NCI-H510A (cell line): ENCODE data around the gene MESD.

Source experiments
- DNase-seq: peaks from one replicate; lab custom pipeline; 2025; lab: John Stamatoyannopoulos, UW

MESD gene

DNA sequence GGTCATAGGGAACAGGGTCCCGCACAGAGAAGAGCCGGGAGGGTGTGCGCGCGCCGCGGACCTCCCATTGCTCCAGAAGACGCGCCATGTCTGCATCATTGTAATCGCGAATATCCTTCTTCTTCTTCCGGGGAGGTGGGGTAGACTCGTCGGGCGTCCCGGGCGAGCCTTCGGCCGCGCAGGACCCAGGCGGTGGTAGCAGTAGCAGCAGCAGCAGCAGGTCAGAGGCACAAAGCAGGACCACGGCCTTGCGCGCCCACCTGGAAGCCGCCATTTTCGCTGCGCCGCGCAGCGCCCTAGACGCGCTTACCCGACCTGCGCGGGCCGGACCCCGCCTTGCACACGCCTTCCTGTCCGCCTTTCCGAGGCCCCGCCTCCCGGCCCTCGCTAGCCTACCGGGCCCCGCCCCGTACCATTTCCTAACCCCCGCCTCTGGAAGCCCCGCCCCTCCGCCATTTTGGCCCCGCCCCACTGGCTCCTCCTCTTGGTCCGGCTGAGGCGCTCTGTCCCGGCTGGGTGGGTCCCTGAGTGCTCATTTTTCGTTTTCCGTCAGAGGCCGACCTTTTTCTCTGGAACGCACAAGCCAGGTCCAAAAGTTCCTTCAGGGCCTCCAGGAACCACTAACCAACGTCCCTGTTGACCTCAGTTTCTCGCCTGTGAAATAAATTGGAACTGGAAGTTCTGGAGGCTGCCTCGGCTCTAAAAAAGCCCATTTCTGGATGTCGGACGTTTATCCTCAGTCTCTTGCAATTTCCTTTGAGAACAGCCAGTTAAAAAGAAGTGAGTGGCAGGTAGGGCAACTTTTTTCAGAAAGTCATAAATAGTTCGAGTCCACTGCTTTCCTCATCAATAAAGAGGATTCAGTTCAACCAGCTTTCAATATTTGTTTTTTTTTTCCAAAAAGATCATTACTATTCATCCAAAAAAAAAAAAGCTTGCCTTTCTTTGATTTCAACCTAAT is at the start of gene MESD:
MESD (minus strand) TSS at position 302 of the 961 bp plus-strand sequence; CDS start at position 274, 28 bp downstream.
- peak; percentile 85 for DNase-seq

DNA sequence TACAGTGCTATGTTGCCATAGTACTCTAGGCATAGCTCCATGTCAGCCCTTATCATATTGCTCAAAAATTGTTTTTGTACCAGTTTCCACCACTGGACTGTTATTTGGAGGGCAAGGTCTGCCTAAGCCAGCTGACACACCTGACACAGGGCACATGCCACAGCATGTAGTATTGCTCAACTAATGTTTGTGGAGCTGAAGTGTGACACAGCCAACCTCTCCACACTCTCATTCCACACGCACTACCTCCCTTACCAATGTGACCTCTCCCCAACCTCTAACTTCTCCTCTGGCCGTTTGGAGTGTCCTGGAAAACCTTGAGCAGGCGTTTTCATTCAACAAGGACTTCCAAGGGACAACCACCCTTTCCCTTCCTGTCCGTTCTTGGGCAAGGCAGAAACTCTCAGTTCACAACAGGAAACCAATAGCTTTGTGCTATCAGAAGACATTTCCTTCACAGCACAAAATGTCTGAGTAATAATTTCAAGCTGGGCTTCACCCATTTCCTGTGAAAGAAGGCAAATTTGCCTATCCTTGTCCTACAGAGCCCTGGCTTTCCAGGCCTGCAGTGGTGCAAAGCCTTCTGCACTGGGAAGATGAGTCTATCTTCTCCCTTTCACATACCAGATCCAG is 49.5 kb upstream of the MESD start:
- no peak for DNase-seq

DNA sequence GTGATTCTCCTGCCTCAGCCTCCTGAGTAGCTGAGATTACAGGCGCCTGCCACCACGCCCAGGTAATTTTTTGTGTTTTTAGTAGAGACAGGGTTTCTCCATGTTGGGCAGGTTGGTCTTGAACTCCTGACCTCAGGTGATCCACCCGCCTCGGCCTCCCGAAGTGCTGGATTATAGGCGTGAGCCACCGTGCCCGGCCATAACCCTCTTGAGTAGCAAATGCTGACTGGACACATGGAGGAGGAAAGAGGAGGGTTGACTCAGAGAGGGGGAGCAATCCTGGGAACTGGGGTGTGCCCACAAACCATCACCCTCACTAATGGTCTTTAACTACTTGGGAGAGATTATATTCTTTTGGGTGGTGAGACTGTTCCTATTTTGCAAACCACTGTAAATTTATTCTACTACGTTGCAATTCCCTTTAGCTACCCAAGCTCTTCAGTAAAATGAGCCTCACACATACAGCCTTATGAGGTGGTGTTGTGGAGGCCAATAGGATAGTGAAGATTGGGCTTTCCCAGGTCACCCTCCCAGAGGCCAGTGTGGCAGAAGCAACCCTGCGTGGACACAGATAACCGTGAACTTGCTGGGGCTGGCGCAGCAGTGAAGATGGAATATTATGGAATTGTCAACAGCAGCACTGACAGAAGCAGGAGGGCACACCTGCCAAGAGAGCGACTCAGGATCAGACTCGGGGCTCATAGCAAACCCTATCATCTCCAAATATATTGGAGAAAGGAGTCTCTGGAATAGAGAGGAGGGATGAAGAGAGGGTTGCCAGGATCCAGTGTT is 48.5 kb upstream of the MESD start:
- DNase-seq = no peak

DNA sequence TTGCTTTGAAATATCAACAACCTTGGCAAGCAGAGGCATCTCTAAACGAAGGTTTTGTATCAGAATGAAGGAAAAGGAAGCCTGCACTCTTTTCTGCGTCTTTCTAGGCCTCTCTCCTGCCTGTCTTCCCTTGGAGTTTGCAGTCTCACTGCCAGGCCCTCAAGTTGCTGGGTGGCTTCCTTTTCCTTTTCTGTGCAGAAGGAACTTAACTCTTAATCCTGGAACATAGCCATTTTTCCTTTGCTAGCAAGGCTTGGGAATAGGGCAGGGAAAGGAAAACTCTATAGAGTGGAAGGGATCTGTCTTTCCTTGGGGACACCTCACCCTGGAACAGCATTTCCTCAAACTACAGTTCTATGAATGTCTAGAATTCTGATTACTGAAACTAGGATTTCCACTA is 43.9 kb upstream of the MESD start:
- DNase-seq = no peak

DNA sequence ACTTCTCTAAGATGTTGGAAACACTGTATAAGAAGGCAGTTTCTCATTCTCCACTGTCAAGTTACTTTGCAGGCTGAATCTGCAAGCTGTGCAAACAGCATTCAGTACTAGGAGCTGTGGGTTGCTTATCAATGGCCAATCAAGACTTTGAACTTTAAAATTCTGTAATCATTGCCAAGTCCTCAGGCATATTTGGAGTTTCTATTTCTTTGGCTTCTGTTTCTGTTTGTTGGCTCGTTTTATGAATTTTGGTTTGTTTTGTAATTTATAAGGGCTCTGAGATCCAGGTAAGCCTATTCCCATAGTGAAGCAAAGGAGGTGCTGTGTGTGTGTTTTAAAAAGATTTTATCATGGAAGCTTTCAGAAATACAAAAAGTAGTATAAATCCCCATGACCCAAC is 43.2 kb upstream of the MESD start:
- no peak for DNase-seq

DNA sequence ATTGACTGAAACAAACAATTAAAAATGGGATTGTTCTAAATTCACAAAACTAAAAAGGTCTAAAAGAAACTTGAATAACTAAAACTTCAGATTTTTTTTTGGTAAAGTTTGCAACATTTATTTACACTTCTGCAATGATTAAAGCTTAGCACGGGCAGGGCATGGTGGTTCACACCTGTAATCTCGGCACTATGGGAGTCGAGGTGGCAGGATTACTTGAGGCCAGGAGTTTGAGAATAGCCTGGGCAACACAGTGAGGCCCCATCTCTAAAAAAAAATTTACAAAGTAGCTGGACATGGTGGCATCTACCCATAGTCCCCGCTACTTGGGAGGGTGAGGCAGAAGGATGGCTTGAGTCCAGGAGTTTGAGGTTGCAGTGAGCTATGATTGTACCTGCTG is 42.7 kb upstream of the MESD start:
- no peak for DNase-seq

DNA sequence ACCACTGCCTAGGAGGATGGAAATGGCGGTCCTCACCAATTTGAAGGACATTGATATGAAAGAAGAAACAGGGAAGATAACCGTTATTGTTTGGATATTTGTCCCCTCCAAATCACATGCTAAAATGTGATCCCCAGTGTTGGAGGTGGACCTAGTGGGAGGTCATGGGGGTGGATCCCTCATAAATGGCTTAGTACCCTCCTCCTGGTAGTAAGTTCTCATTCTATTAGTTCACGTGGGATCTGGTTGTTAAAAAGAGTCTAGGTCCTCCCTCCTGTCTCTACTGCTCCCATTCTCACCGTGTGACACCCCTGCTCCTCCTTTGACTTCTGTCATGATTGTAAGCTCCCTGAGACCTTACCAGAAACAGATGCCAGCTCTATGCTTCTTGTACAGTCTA is 41.6 kb upstream of the MESD start:
- no peak for DNase-seq

DNA sequence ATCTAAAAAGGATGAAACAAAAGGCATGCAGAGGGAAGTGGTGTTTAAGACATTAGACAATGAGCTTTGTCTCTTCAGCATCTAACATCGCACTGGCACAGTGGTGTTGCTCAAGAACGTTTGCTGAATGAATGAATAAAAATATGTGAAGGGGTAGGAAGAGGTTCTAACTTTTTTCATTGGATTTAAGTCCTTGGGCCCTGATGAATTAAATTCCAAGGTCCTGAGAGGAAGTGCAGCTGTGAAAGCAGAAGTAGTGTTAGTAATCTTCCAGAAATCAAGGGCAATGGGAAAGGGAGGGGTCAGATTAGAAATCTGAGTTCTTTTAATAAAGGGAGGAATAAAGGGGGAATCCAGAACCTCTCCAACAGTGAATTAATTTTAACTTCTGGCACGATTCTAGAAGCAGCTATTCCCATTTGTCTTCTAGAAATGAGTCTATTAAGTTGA is 40.7 kb upstream of the MESD start:
- DNase-seq = no peak

DNA sequence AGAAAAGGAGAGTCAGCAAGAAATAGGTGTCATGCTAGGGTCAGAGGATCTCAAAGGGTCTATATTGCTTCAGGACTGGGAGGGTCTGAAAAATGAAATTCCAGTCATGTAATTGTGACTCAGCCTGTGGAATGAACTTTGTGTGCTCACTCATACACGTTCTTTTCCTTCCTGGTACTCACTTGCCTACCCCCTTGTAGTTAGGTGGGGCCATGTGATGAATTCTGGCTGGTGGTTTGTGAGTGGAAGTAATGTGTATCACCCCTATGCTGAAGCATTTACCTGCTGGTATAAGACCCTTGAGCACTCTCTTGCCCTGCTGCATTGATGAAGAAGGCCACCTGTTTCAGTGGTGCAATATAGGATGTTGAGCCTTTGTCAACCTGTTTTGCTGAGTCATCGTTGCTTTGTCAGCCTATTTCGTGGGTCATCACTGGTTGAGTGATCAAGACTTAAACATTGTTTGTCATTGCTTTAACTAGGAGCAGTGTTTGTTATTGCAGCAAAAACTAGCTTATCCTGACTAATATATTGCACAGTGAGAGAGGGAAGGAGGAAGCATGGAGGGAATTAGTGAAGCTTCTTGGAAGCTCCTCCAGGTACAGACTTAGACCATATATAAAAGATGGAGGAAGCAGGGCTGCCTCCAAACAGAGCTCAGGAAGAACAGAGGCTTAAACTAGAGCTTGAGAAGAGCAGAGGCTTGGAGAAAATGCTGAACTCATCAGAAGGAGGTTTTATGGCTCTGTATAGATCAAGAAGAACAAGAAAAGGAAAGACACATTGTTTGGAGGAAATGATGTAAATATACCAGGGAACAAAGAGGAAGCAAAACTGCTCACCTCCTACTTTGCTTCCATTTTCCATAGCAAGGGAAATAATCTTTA is 40.0 kb upstream of the MESD start:
- DNase-seq = no peak

DNA sequence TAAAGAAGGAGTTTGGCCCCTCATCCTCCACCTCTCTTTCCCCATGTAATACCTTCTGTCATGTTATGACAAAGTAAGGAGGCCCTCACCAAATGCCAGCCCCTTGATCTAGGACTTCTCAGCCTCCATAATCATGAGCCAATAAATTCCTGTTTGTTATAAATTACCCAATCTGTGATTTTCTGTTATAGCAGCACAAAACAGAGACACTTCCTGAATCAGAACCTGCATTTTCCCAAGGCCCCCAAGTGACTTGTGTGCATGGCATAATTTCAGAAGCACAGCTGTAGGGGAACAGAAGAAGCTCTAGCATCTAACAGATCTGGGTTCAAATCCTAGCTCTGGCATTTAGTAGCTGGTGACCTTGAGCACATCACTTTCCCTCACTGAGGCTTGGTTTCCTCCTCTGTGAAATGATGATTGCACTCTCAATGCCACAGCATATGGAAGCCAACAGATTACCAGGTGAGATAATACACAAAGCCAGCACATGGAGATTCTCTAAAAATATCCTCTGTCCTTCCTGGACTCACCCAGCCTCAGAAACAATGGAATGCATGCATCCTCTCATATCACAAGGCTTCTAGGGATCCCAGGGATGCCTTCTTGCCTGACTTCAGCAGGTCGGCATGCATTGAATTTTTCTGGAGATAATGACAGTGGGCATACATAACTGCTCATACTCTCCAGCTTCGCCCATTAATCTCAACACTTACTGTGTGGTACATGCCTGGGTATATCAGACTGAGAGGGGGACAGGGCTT is 37.4 kb upstream of the MESD start:
- no peak for DNase-seq

DNA sequence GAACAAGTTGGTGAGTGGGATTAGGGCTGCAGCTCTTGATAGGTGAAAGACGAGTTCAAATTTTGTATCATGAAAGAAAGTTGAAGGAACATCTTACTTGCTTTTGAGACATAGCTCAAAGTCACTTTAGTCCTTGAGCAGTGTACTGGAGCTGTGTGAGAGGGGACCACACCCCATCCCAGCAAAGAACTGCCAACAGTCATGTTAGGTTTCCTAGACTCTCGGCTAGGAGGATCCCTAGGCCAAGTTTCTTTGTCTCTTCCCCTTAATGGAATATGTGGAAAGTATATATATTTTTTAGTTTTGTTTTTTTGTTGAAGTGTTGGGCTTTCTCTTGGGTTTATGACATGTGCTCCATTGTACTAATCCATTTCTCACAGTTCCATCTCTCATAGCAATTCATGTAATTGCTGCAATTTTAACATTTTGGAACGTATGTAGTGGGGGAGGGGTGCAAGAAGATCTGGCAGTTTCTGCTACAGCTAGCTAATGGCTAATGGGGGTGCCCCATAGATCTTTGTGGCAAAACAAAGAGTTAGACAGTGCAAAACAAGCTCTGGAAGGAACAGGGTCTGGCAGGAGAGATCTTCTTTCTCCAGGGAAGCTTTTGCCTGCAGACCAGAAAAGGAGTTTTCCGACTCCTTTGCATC is 36.2 kb upstream of the MESD start:
- DNase-seq = no peak

DNA sequence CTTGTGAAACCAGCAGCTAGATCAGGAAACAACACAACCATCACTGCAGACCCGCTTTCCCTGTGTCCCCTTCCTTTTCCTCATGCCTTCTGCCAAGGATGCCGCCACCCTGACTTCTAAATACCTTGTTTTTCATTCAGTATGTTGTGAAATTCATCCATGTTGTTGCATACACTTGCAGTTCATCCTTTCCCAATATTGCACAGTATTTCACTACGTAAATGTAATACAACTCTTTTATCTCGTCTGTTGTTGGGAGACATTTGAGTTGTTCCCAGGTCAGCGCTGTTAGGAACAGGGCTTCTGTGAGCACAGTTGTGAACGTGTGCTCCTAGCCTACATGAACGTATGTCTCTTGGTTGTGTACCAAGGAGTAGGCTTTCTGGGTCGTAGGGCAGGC is 35.3 kb upstream of the MESD start:
- DNase-seq = no peak

DNA sequence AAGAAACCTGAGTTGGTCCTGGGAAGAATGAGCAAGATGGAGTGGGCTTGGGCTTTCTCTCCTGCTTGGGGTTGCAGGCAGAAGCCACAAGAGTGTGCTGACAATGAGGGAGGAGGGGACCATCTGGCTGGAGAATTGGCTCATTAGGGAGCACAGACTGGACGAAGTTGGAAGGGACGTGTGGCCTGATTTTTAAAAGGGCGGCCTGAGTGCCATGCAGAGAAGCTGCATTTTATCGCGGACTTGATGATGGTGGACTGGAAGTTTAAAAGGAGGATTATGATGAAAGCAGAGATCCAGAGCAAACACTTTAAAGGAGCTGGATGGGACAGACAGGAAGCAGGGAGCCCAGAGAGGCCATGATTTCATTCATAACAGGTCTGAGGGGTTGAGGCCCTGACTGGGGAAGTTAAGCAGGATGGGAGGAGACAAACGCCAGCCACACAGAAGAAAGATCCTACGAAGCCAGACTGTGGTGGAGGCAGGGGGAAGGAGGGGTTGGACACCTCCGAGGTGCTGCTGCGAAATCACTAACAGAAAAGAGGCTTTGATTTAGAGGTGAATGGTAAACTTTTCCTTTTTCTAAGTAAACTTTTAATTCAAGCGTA is 34.8 kb upstream of the MESD start:
- peak; percentile 39 for DNase-seq

DNA sequence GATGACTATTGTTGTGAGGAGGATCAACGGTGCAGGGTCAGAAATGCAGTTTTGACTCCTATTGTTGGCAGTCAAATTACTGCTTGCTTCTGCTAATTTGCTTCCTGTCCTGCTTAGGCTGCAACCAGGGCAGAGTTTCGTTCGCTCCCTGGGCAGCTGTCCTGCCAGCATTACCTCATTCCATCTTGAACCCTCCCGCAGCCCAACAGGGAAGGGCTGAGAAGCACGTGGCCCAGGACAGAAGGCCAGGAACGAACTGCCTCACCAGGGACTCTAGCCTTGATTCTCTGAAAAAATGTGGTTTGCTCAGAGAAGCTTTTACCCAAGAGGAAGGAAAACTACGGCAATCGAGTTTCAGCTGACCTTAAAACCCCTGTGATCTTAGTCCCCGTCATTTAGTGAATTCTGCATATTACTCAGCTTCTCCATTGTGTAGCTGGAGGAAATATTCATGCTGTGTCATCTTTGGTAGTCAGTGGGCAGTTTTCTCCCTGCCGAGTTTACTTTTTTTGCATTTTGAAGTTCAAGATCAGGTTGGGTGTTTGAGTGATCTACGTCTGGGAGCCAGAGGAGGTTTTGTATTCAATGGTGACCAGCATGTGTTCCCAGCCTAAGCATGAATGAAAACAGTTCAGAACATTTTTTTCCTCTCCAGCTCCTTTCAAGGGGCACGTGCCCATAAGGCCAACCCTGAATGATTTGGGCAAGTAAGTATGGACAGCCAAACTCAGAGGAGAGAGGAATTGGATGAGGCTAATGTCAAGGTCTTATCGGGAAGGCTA is 34.1 kb upstream of the MESD start:
- DNase-seq = no peak

DNA sequence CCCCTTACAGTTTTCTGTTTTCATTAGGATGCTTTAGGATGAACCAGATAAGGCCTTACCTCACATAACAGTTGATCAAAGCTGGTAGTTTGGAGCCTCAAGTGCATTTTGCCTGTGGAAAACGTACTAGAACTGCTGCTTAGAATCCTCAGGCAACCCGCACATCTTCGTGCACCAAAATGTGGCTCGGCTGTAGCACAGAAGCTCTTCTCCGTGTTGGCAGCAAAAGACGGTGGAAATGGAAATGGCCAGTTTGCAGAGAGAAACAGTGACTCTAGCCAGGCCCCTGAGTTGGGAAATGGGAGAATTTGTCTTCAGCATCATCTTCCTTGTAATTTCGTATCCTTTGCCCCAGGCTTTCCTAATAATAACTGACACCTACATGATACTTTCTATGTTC is 31.7 kb upstream of the MESD start:
- DNase-seq = no peak

DNA sequence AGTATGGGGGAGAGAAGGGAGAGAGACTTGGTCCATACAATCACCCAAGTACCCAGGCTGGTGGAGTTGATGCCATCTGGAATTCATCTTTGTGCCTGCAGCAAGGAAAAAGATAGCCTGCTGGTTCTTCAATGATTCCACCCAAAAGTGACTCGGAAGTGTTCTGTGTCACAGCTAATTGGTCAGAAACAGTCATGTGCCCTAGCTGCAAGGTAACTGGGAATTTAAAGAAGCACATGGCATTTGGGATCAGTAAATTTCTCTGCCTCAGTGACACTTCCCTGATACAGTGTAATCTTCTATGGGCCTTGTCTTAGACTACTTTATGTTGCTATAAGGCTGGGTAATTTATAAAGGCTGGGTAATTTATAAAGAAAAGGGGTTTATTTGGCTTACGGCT is 28.6 kb upstream of the MESD start:
- no peak for DNase-seq

DNA sequence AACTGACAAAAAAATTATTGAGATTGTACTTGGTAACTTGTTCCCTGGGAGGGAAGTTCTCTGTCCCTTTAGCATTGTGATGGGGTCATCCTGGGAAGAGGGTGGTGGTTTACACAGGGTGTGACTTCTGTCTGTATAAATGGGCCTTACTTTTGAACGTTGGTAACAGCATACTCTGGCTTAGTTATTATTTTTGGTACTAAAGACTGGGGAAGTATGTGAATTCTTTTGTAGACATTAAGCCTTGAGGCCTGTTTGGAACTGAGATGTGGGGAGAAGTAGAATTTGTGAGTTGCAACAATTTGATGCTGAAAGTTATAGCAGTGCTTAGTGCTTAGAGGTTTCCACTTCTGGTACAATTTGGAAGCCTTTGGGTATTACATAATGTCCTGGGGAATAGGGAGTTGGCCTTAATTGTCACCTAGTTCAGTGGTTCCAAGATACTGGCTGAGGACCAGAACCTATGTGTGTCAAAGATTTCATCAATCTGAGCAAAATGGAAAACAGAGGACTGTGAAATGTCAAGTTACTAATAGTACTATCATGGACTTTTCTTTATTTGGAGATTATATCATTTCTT is 27.0 kb upstream of the MESD start:
- no peak for DNase-seq

DNA sequence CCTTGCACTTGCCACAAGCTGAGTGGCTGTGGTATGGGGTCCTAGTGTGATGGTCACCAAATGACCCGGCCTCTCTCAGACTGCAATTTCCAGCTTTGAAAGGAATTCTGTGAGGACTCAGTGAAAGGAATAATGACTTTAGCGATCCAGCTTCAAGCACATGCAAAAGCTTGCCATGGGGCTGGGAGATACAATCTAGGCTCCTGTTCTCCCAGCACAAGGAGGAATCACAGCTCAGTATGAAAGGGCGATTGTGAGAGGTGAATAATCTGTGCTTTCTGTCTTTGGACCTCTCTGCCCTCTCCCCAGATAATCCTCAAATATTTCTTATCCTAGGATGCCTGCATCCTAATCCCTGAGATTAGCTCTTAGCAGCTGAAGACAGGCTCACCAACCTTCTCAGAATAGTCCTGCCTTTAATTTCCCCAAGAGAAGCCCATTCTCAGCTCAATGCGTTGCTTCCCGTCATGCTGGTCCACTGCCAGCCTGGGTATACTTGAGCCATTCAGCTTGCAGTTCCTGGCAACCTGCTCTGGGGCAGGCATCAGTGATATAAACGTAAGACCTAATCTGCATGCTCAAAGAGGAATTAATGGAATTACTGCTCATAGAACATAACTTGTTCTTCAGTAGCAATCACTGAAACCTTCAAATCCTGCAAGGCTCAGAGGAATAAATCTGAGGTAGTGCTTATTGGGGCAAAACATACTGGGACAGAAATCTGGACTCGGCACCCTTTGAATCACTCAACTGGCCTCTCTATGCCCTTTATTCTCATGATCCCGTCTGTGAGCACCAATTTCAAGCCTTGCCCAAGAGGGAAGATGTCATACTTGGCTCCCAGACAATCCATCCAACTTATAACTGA is 26.2 kb upstream of the MESD start:
- no peak for DNase-seq
